H1 (cell line): ENCODE results near the gene ARHGAP8. TPM values are rescaled to one million over a fixed set of nuclear protein-coding genes. Genes with fewer than 3 reads are reported as not detected.
A peak's percentile ranks its signal among the peaks of the same experiment; 100 is the strongest.

ENCODE experiments used
- CTCF ChIA-PET: fragments of 300-600 bp; sonication (Branson Sonifier 250); formaldehyde crosslinking; loops from one replicate; lab custom pipeline; 2021; ENCODE audit not compliant: partially characterized antibody; lab: Charles Lee
- POLR2A ChIA-PET: fragments of 300-600 bp; sonication (Branson Sonifier 250); formaldehyde crosslinking; loops from one replicate; lab custom pipeline; 2021; ENCODE audit warnings: inconsistent platforms; ENCODE audit not compliant: partially characterized antibody; lab: Charles Lee
- DNase-seq, 2 experiments: peaks; one replicate each; pipeline versions ENCODE4 v3.0.0 to v3.0.0-alpha.2; 2010 to 2022; ENCODE audit warnings: low spot score in 2 of 2, low read depth in 1 of 2, mixed read lengths in 1 of 2
- FAIRE-seq: peaks from 2 replicates; lab custom pipeline; 2011; peaks lifted over from hg19 to GRCh38; lab: Jason Lieb, UNC
- H2AFZ ChIP-seq: 2 replicates; pipeline ENCODE4 v1.8.1; 2012; ENCODE audit warnings: low read length, inconsistent platforms
- H2AK5ac ChIP-seq: 2 replicates; pipeline ENCODE4 v1.6.1; 2013; ENCODE audit warnings: low read depth, low read length
- H2BK120ac ChIP-seq: replicated peaks from 2 replicates; pipeline ENCODE3; 2013; ENCODE audit warnings: low read depth, low read length, inconsistent platforms
- H2BK12ac ChIP-seq: 2 replicates; pipeline ENCODE4 v1.6.1; 2013; ENCODE audit warnings: low read depth, low read length
- H2BK15ac ChIP-seq: 2 replicates; pipeline ENCODE4 v1.6.1; 2013; ENCODE audit warnings: low read length
- H2BK20ac ChIP-seq: 2 replicates; pipeline ENCODE4 v1.6.1; 2013; ENCODE audit warnings: low read length
- H2BK5ac ChIP-seq: 2 replicates; pipeline ENCODE4 v1.6.1; 2013; ENCODE audit warnings: low read depth, low read length
- H3K14ac ChIP-seq: 2 replicates; pipeline ENCODE4 v1.6.1; 2013; ENCODE audit warnings: inconsistent platforms; ENCODE audit not compliant: insufficient read length
- H3K18ac ChIP-seq: 2 replicates; pipeline ENCODE4 v1.6.1; 2013; ENCODE audit warnings: low read length; ENCODE audit errors: extremely low read depth
- H3K23ac ChIP-seq: 2 replicates; pipeline ENCODE4 v1.6.1; 2013; ENCODE audit warnings: inconsistent platforms; ENCODE audit not compliant: insufficient read length
- H3K23me2 ChIP-seq: 2 replicates; pipeline ENCODE4 v1.6.1; 2013; ENCODE audit warnings: low read depth, low read length
- H3K27ac ChIP-seq: 2 replicates; pipeline ENCODE4 v1.6.1; 2011; ENCODE audit warnings: low read depth, low read length, inconsistent platforms
- H3K27me3 ChIP-seq, 4 experiments: replicated peaks in 1 of 4; 1 replicate in 1 of 4; 2 replicates in 3 of 4; pipeline versions ENCODE4 v1.6.1 to v1.8.1; 2011 to 2013; ENCODE audit warnings: low read length in 3 of 4, mild to moderate bottlenecking in 3 of 4, inconsistent platforms in 2 of 4, mixed read lengths in 2 of 4, moderate library complexity in 1 of 4; ENCODE audit not compliant: control insufficient read depth in 3 of 4, insufficient read depth in 3 of 4; ENCODE audit errors: extremely low read depth in 1 of 4
- H3K36me3 ChIP-seq, 4 experiments: 2 replicates each; pipeline versions ENCODE4 v1.6.1 to v1.8.1; 2011 to 2013; ENCODE audit warnings: mild to moderate bottlenecking in 4 of 4, low read length in 3 of 4, moderate library complexity in 2 of 4, control low read depth in 1 of 4, inconsistent platforms in 1 of 4; ENCODE audit not compliant: insufficient read depth in 4 of 4, control insufficient read depth in 2 of 4
- H3K4ac ChIP-seq: replicated peaks from 2 replicates; pipeline ENCODE3; 2013; ENCODE audit warnings: low read length, low read depth, mixed read lengths, inconsistent platforms; ENCODE audit not compliant: insufficient read length
- H3K4me1 ChIP-seq, 4 experiments: replicated peaks in 1 of 4; 1 replicate in 1 of 4; 2 replicates in 3 of 4; pipeline versions ENCODE4 v1.6.1 to v1.8.1; 2011 to 2013; ENCODE audit warnings: low read length in 3 of 4, inconsistent platforms in 2 of 4, mixed read lengths in 1 of 4; ENCODE audit not compliant: insufficient read depth in 4 of 4, control insufficient read depth in 3 of 4
- H3K4me2 ChIP-seq, 2 experiments: 2 replicates each; pipeline versions ENCODE4 v1.6.1 to v1.8.1; 2011 to 2013; ENCODE audit warnings: low read depth in 2 of 2, low read length in 2 of 2, control low read depth in 1 of 2, inconsistent platforms in 1 of 2, mild to moderate bottlenecking in 1 of 2; ENCODE audit not compliant: insufficient read depth in 1 of 2
- H3K4me3 ChIP-seq, 4 experiments: fragments of 200-600, 300-600 bp in 1 of 4; sonication (generic), shearing (Covaris generic), sonication (Bioruptor Twin) in 1 of 4; 2 replicates each; pipeline versions ENCODE4 v1.5.1 to v1.8.1; 2011 to 2016; ENCODE audit warnings: low read length in 4 of 4, low read depth in 3 of 4, control low read depth in 2 of 4, inconsistent platforms in 2 of 4, mild to moderate bottlenecking in 2 of 4, mixed read lengths in 1 of 4, moderate library complexity in 1 of 4; ENCODE audit not compliant: insufficient read depth in 2 of 4; ENCODE audit errors: extremely low read depth in 1 of 4
- H3K56ac ChIP-seq: replicated peaks from 2 replicates; pipeline ENCODE3; 2013; ENCODE audit warnings: low read depth, mild to moderate bottlenecking, mixed read lengths, low read length, inconsistent platforms; ENCODE audit not compliant: insufficient read length
- H3K79me1 ChIP-seq: 2 replicates; pipeline ENCODE4 v1.6.1; 2013; ENCODE audit warnings: low read depth, low read length, control low read depth
- H3K79me2 ChIP-seq, 2 experiments: 2 replicates each; pipeline versions ENCODE4 v1.6.1 to v1.8.1; 2012 to 2013; ENCODE audit warnings: low read length in 2 of 2, mild to moderate bottlenecking in 2 of 2, inconsistent platforms in 1 of 2; ENCODE audit not compliant: insufficient read depth in 2 of 2, control insufficient read depth in 1 of 2
- H3K9ac ChIP-seq, 4 experiments: replicated peaks in 1 of 4; 1 replicate in 1 of 4; 2 replicates in 3 of 4; pipeline versions ENCODE4 v1.6.1 to v1.8.1; 2011 to 2013; ENCODE audit warnings: low read depth in 3 of 4, low read length in 3 of 4, control low read depth in 2 of 4, mild to moderate bottlenecking in 2 of 4, moderate library complexity in 2 of 4, inconsistent platforms in 1 of 4; ENCODE audit errors: extremely low read depth in 1 of 4
- H3K9me3 ChIP-seq, 2 experiments: 2 replicates each; pipeline versions ENCODE4 v1.6.1 to v1.8.1; 2012 to 2013; ENCODE audit warnings: mild to moderate bottlenecking in 2 of 2, moderate library complexity in 2 of 2, control low read depth in 1 of 2, inconsistent platforms in 1 of 2, low read depth in 1 of 2, low read length in 1 of 2, mixed read lengths in 1 of 2; ENCODE audit not compliant: insufficient read depth in 2 of 2
- H4K20me1 ChIP-seq, 2 experiments: replicated peaks in 1 of 2; 2 replicates each; pipeline versions ENCODE3 to v1.8.1; 2011 to 2013; ENCODE audit warnings: inconsistent platforms in 2 of 2, low read length in 2 of 2, mild to moderate bottlenecking in 1 of 2; ENCODE audit not compliant: insufficient read depth in 2 of 2, control insufficient read depth in 1 of 2
- H4K5ac ChIP-seq: 2 replicates; pipeline ENCODE4 v1.6.1; 2013; ENCODE audit warnings: low read length, low read depth, mixed read lengths, inconsistent platforms; ENCODE audit not compliant: insufficient read length
- H4K8ac ChIP-seq: 2 replicates; pipeline ENCODE4 v1.8.0; 2013; ENCODE audit warnings: mild to moderate bottlenecking, moderate library complexity, low read length, inconsistent platforms; ENCODE audit not compliant: insufficient read depth; ENCODE audit errors: extremely low read depth
- H4K91ac ChIP-seq: replicated peaks from 2 replicates; pipeline ENCODE3; 2013; ENCODE audit warnings: low read length, mixed read lengths, inconsistent platforms; ENCODE audit not compliant: insufficient read length
- CBX5 ChIP-seq: fragments of 300-800, 300-1000 bp; sonication (generic); IDR thresholded peaks from 2 replicates; pipeline ENCODE4 v1.7.1; 2016; ENCODE audit warnings: antibody characterized with exemption, low read length, low read depth
- EGR1 ChIP-seq: IDR thresholded peaks from 2 replicates; pipeline ENCODE4 v1.6.1; 2011; ENCODE audit warnings: low read depth, low read length, borderline replicate concordance
- POLR2AphosphoS5 ChIP-seq: IDR thresholded peaks from 2 replicates; pipeline ENCODE4 v1.6.1; 2011; ENCODE audit warnings: low read depth, low read length
- RBBP5 ChIP-seq: IDR thresholded peaks from 2 replicates; pipeline ENCODE4 v1.7.1; 2012; ENCODE audit warnings: low read depth, mild to moderate bottlenecking, inconsistent platforms, low read length, moderate library complexity, borderline replicate concordance
- SAP30 ChIP-seq: fragments of 300-600 bp; sonication (generic); IDR thresholded peaks from 2 replicates; pipeline ENCODE4 v1.7.1; 2012; ENCODE audit warnings: low read length, moderate library complexity, mild to moderate bottlenecking, inconsistent platforms; ENCODE audit not compliant: insufficient read depth, insufficient replicate concordance
- SRF ChIP-seq: IDR thresholded peaks from 2 replicates; pipeline ENCODE4 v1.6.1; 2011; ENCODE audit warnings: mild to moderate bottlenecking, low read depth, low read length, moderate library complexity
- TCF12 ChIP-seq: IDR thresholded peaks from 2 replicates; pipeline ENCODE4 v1.6.1; 2011; ENCODE audit warnings: low read depth, mild to moderate bottlenecking, low read length
- WGBS, 2 experiments: shearing (Covaris generic) in 1 of 2; methylation state at CpG; one replicate each; pipeline versions ENCODE4 v1.1.6 to v1.1.7; 2013 to 2015; ENCODE audit warnings: low lambda C conversion rate in 2 of 2, mixed read lengths in 2 of 2, inconsistent platforms in 1 of 2, low coverage in 1 of 2, missing lambda C conversion rate in 1 of 2; ENCODE audit not compliant: insufficient replicate concordance in 2 of 2, insufficient coverage in 1 of 2, insufficient read length in 1 of 2; ENCODE audit errors: extremely low coverage in 1 of 2, missing lambda C conversion rate in 1 of 2; 5-methylcytosine and 5-hydroxymethylcytosine counted together
- polyA plus RNA-seq, 7 experiments: library from polyadenylated mRNA; depleted of rRNA in 3 of 7; stranded (reverse) in 5 of 7; unstranded in 2 of 7; fragments of >200 nt in 5 of 7; fragments of 200-250 nt in 2 of 7; gene quantifications; 1 replicate in 5 of 7; 2 replicates in 1 of 7; 4 replicates in 1 of 7; pipeline versions ENCODE4 v1.2.1 to v1.2.3, GENCODE V29; 2011 to 2013; ENCODE audit warnings: missing spikeins in 2 of 7, mixed read lengths in 2 of 7
- total RNA-seq: library from RNA; stranded (reverse); fragmentation: NEBNext Ultra II Directional; extraction: Animal tissue kit (Norgen Biotek cat#: 25700); gene quantifications from 2 replicates; pipeline ENCODE4 v1.2.1, GENCODE V29; 2021
- TF ChIP-seq, protein P1 (sequence below): IDR thresholded peaks from 2 replicates; pipeline ENCODE4 v1.6.1; 2012; ENCODE audit warnings: inconsistent platforms
- TF ChIP-seq, protein P2 (sequence below): IDR thresholded peaks from 2 replicates; pipeline ENCODE4 v1.6.1; 2011; ENCODE audit warnings: low read length, improper control_type of control experiment

The ARHGAP8 gene
- total and polyA plus RNA-seq, 2 of the 8 experiments (the other 6 are each of a cell fraction or from before 2014, with no cell fraction given), result 35.6 to 47.7 TPM

DNA sequence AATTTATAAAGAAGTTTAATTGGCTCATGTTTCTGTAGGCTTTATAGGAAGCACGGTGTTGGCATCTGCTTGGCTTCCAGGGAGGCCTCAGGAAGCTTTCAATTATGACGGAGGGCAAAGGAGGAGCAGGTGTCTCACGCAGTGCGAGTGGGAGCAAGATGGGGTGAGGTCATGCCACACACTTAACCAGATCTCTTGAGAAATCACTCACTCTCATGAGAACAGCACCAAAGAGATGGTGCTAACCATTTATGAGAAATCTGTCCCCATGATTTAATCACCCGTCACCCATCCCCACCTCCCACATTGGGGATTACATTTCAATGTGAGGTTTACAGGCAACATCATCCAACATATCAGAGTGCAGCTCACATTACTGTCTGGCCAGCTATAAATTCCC, 103.5 kb downstream of the ARHGAP8 start:
- Histone ChIP-seq H3K23ac (no peak overlapping the region), H3K27ac (no peak overlapping the region), H2BK20ac (no peak overlapping the region), H3K23me2 (no peaks in the 10 kb centered on the region), H4K8ac (no peak overlapping the region), H2BK120ac (no peak overlapping the region), H2BK15ac (no peak overlapping the region), H2BK12ac (no peak overlapping the region), H2AK5ac (no peak overlapping the region), H4K91ac (no peak overlapping the region), H3K18ac (no peak overlapping the region), H3K9ac (no peak overlapping the region), H3K79me2 (no peaks in the 10 kb centered on the region), H3K36me3 (peaks cover 0 to 2% (median 0%) of the 10 kb centered on the region in 4 experiments; a peak in 1 of 8 replicates), H3K4me2 (no peak overlapping the region), H3K79me1 (no peaks in the 10 kb centered on the region), H3K4me3 (no peak overlapping the region), H3K27me3 (no peaks in the 10 kb centered on the region), H4K20me1 (peaks cover 0 to 4% of the 10 kb centered on the region in 2 experiments), H4K5ac (no peak overlapping the region), H3K4me1 (no peaks in the 10 kb centered on the region), H3K4ac (no peak overlapping the region), H2AFZ (no peak overlapping the region), H2BK5ac (no peak overlapping the region), H3K56ac (no peak overlapping the region), H3K14ac (no peak overlapping the region), H3K9me3 (no peaks in the 10 kb centered on the region)
- peak in 1 of 2 experiments; percentile 17 for DNase-seq
- FAIRE-seq, result no peak
- WGBS, 2 experiments, result 89% methylated on average over 5 of the region's 5 CpGs; no CpG with 5 or more reads in 1 of the 2 experiments
- TF ChIP-seq RBBP5 (no peak), CBX5 (no peak), POLR2AphosphoS5 (no peak), SRF (no peak), EGR1 (no peak), TCF12 (no peak), SAP30 (no peak)
- TF ChIP-seq, protein P1, sequence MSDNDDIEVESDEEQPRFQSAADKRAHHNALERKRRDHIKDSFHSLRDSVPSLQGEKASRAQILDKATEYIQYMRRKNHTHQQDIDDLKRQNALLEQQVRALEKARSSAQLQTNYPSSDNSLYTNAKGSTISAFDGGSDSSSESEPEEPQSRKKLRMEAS, result no peak
- TF ChIP-seq, protein P2, sequence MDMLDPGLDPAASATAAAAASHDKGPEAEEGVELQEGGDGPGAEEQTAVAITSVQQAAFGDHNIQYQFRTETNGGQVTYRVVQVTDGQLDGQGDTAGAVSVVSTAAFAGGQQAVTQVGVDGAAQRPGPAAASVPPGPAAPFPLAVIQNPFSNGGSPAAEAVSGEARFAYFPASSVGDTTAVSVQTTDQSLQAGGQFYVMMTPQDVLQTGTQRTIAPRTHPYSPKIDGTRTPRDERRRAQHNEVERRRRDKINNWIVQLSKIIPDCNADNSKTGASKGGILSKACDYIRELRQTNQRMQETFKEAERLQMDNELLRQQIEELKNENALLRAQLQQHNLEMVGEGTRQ, result no peak
- CTCF ChIA-PET, result interaction anchor here (0.7 to 1.3 kb wide), 2 partner anchors 13 to 598 kb away, joined by 3 read pairs; no protein-coding TSS in a partner anchor
- POLR2A ChIA-PET, result no interaction called here
